ENCODE data around the gene TUT7. TPM values are rescaled to one million over a fixed set of nuclear protein-coding genes. Genes with fewer than 3 reads are reported as not detected.
A peak's percentile ranks its signal among the peaks of the same experiment; 100 is the strongest.

Gene TUT7, protein sequence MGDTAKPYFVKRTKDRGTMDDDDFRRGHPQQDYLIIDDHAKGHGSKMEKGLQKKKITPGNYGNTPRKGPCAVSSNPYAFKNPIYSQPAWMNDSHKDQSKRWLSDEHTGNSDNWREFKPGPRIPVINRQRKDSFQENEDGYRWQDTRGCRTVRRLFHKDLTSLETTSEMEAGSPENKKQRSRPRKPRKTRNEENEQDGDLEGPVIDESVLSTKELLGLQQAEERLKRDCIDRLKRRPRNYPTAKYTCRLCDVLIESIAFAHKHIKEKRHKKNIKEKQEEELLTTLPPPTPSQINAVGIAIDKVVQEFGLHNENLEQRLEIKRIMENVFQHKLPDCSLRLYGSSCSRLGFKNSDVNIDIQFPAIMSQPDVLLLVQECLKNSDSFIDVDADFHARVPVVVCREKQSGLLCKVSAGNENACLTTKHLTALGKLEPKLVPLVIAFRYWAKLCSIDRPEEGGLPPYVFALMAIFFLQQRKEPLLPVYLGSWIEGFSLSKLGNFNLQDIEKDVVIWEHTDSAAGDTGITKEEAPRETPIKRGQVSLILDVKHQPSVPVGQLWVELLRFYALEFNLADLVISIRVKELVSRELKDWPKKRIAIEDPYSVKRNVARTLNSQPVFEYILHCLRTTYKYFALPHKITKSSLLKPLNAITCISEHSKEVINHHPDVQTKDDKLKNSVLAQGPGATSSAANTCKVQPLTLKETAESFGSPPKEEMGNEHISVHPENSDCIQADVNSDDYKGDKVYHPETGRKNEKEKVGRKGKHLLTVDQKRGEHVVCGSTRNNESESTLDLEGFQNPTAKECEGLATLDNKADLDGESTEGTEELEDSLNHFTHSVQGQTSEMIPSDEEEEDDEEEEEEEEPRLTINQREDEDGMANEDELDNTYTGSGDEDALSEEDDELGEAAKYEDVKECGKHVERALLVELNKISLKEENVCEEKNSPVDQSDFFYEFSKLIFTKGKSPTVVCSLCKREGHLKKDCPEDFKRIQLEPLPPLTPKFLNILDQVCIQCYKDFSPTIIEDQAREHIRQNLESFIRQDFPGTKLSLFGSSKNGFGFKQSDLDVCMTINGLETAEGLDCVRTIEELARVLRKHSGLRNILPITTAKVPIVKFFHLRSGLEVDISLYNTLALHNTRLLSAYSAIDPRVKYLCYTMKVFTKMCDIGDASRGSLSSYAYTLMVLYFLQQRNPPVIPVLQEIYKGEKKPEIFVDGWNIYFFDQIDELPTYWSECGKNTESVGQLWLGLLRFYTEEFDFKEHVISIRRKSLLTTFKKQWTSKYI (N-terminal part only)
- total RNA-seq (2012; rRNA removed) (33.3 and 58.3 TPM in 2 replicates), polyA plus RNA-seq (2012; rRNA removed) (13.3 and 14.4 TPM in 2 replicates), Bru-seq, nascent RNA (percentile 90 among the genes with signal in this experiment), BruChase-seq, experiment 1, labeled RNA remaining after a 6-hour chase (percentile 81 among the genes with signal in this experiment), BruChase-seq, experiment 2, labeled RNA remaining after a 2-hour chase (percentile 87 among the genes with signal in this experiment)
- polyA plus RNA-seq (2012; cell fraction: cytosol; rRNA removed), result 1.1 and 3.5 TPM in 2 replicates
- polyA plus RNA-seq (2012; cell fraction: nucleus; rRNA removed; ENCODE audit: low replicate concordance), result 1.2 and 18.6 TPM in 2 replicates
- long read RNA-seq, full-length matches to known transcripts, result 2 of 14 reads
- long read RNA-seq, partial matches to known transcripts, result 6 of 14 reads
- long read RNA-seq, other reads (novel, unspliced or antisense), result 6 of 14 reads

DNA sequence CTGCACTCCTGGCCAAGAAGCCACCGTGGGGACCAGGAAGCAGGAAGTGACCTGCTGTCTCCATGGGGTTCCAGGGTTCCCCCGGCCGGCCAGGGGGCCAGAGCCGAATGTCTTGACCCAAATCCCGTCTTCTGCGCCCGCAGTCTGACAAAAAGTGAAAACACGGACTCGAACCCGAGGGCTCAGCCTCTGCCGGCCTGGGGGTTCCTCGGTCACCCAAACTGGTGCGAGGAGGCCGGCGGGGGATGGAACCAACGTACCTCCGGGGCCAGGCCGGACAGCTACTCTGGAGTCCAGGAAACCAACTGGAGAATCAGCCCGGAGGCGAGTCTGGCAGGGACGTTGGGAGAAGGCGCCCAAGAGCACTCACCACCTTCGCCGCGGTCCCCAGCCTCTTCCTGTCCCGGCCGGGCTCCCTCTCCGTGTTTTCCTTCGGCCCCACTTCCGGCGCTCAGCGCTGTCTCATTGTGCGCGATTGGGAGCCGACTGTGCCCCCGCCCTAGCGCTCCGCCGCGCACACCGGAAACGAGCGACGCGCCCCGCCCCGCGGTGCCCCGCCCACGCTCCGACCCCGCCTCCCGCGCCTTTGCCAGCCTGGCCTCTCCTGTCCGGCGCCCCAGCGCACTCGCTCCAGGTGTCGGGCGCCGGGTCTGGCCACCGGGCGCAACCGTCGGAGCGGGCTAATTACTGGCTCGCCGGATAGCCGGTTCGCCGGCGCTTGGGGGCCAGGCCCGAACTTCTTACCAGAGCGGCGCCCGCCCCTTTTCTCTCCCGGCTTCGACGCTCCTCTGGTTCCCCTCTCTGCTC is at the start of gene TUT7:
TSS of gene TUT7 (minus strand) at position 400 of the 807 bp plus-strand sequence. CDS start 1,211 bp downstream, outside the sequence.
- Histone ChIP-seq H3K56ac (ENCODE audit: extremely low read depth, insufficient read depth, low read length) (peak within 1 kb of the TSS; percentile 96), H3K79me1 (ENCODE audit: low read depth in 1 of 2, low read length in 2 of 2) (peaks cover 6 to 19% of the 10 kb centered on the region in 2 experiments), H3K14ac (replicated peaks; ENCODE audit: low read depth, low read length) (peak within 1 kb of the TSS; percentile 79), H4K20me1 (ENCODE audit: insufficient read depth, low read length) (no peaks in the 10 kb centered on the region), H3K9ac (ENCODE audit: low read depth, low read length) (peak within 1 kb of the TSS; percentile 97), H3K27me3 (ENCODE audit: control insufficient read depth, insufficient read depth, low read length) (no peaks in the 10 kb centered on the region), H4K91ac (ENCODE audit: insufficient read depth, low read depth, low read length) (peak within 1 kb of the TSS; percentile 93), H2BK20ac (ENCODE audit: low read depth, low read length) (no peak within 1 kb of the TSS), H3K4ac (ENCODE audit: low read depth, low read length) (peak within 1 kb of the TSS; percentile 83), H3K4me1 (ENCODE audit: control insufficient read depth, insufficient read depth, low read length) (peaks cover 3% of the 10 kb centered on the region; the same call in 1 of the 2 replicates), H3K4me2 (ENCODE audit: low read depth, low read length) (peak within 1 kb of the TSS; percentile 95), H4K5ac (ENCODE audit: low read depth, low read length) (peak within 1 kb of the TSS; percentile 90), H2BK5ac (ENCODE audit: low read depth, low read length, poor library complexity, severe bottlenecking) (peak within 1 kb of the TSS; percentile 85), H4K8ac (ENCODE audit: low read depth in 2 of 2, low read length in 2 of 2) (peak within 1 kb of the TSS; percentile 88 to 93), H3K9me3 (ENCODE audit: control insufficient read depth, insufficient read depth, low read length) (no peaks in the 10 kb centered on the region), H3K23ac (ENCODE audit: low read depth, low read length) (peak within 1 kb of the TSS; percentile 89), H3K36me3 (ENCODE audit: control insufficient read depth, insufficient read depth, low read length) (peaks cover 2% of the 10 kb centered on the region; the same call in 1 of the 2 replicates), H3K27ac (ENCODE audit: insufficient read depth, low read length) (peak within 1 kb of the TSS; percentile 73), H2BK120ac (ENCODE audit: low read depth, low read length) (peak within 1 kb of the TSS; percentile 65), H3K18ac (ENCODE audit: low read depth, low read length) (peak within 1 kb of the TSS; percentile 72), H2AK9ac (replicated peaks; ENCODE audit: low read depth, low read length, poor library complexity) (peak within 1 kb of the TSS; percentile 73), H2AK5ac (ENCODE audit: low read depth, low read length) (peak within 1 kb of the TSS; percentile 91), H3K4me3 (ENCODE audit: insufficient read depth, low read depth, low read length) (peak within 1 kb of the TSS; percentile 93), H3K9me1 (ENCODE audit: insufficient read depth, low read length) (no peaks in the 10 kb centered on the region), H2AFZ (replicated peaks; ENCODE audit: low read length, poor library complexity) (peak within 1 kb of the TSS; percentile 97), H2BK15ac (ENCODE audit: low read depth, low read length) (peak within 1 kb of the TSS; percentile 72; the same call in 1 of the 3 replicates)
- peak; percentile 96 for ATAC-seq (ENCODE audit: low read depth)
- ChIA-PET CTCF (no interaction called here), POLR2A (ENCODE audit: unreplicated experiment) (no interaction called here)
- no TSS peak for BruUV-seq (replicated peaks)
- WGBS, 2 experiments (ENCODE audit: extremely low coverage in 2 of 2, insufficient read length in 1 of 2), result 0% methylated on average over 52 of the region's 79 CpGs; no CpG with 5 or more reads in 1 of the 2 experiments
- dilution Hi-C loops (cut with HindIII; ENCODE audit: low sequenced_read_pairs, unreplicated experiment), result no loop called here
- peak; percentile 93 for DNase-seq
- intact Hi-C loops (cut with micrococcal nuclease), result loop anchor here (1.0 kb wide), 1 partner anchor 52 kb away; no protein-coding TSS in a partner anchor
- in situ Hi-C loops (cut with MboI; ENCODE audit: low sequenced_read_pairs), result no loop called here
- TF ChIP-seq CEBPB (IDR thresholded peaks at IDR 0.05; ENCODE audit: low read depth, low read length), result no peak
- TF ChIP-seq RCOR1 (IDR thresholded peaks at IDR 0.05; ENCODE audit: insufficient replicate concordance, low read length), result no peak
- TF ChIP-seq MAFK (IDR thresholded peaks at IDR 0.05; ENCODE audit: low read depth, low read length), result no peak
- TF ChIP-seq, protein P1, sequence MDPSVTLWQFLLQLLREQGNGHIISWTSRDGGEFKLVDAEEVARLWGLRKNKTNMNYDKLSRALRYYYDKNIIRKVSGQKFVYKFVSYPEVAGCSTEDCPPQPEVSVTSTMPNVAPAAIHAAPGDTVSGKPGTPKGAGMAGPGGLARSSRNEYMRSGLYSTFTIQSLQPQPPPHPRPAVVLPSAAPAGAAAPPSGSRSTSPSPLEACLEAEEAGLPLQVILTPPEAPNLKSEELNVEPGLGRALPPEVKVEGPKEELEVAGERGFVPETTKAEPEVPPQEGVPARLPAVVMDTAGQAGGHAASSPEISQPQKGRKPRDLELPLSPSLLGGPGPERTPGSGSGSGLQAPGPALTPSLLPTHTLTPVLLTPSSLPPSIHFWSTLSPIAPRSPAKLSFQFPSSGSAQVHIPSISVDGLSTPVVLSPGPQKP (IDR thresholded peaks at IDR 0.05; ENCODE audit: borderline replicate concordance, low read depth, low read length), result peak; percentile 90; the same call in 1 of the 2 replicates
- no peak; the same call in 1 of the 2 replicates for TF ChIP-seq RAD21 (IDR thresholded peaks at IDR 0.05; ENCODE audit: low read length)
- peak; percentile 98 for TF ChIP-seq MAZ (IDR thresholded peaks at IDR 0.05; ENCODE audit: borderline replicate concordance, low read depth, low read length)
